Endothelial cell of umbilical vein (primary cell): ENCODE results near the gene BRPF1. TPM values are rescaled to one million over a fixed set of nuclear protein-coding genes. Genes with fewer than 3 reads are reported as not detected.

Experiments
- BruUV-seq: library from RNA; stranded (reverse); fragments of 400-500 nt; replicated peaks from 2 replicates; lab custom pipeline; 2021; lab: Mats Ljungman, UMichigan
- CTCF ChIA-PET: fragments of 300-600, 350-600 bp; sonication (Branson Sonifier 250); formaldehyde crosslinking; loops from one replicate; lab custom pipeline; 2021; ENCODE audit warnings: antibody characterized with exemption, inconsistent platforms; lab: Charles Lee
- POLR2A ChIA-PET: fragments of 300-600, 350-600 bp; sonication (Branson Sonifier 250); formaldehyde crosslinking; loops from one replicate; lab custom pipeline; 2021; ENCODE audit warnings: antibody characterized with exemption, inconsistent platforms; lab: Charles Lee
- DNase-seq: peaks from one replicate; pipeline ENCODE4 v3.0.0-alpha.2; 2011; ENCODE audit warnings: low read depth, low spot score
- FAIRE-seq: peaks from 2 replicates; lab custom pipeline; 2011; peaks lifted over from hg19 to GRCh38; lab: Jason Lieb, UNC
- H2AFZ ChIP-seq: 2 replicates; pipeline ENCODE4 v1.6.0; 2012; ENCODE audit warnings: low read depth, low read length, control low read depth, inconsistent platforms
- H3K27ac ChIP-seq: 2 replicates; pipeline ENCODE4 v1.5.1; 2011; ENCODE audit warnings: low read depth, mild to moderate bottlenecking, control low read depth, low read length, moderate library complexity; ENCODE audit not compliant: insufficient read depth
- H3K27me3 ChIP-seq, 2 experiments: 2 replicates each; pipeline versions ENCODE4 v1.6.0 to v1.6.1; 2011; ENCODE audit warnings: low read length in 2 of 2, mixed read lengths in 1 of 2; ENCODE audit not compliant: control insufficient read depth in 2 of 2, insufficient read depth in 2 of 2
- H3K36me3 ChIP-seq, 2 experiments: 2 replicates in 1 of 2; 3 replicates in 1 of 2; pipeline ENCODE4 v1.5.1; 2011; ENCODE audit warnings: low read length in 2 of 2, mild to moderate bottlenecking in 1 of 2, moderate library complexity in 1 of 2; ENCODE audit not compliant: control insufficient read depth in 2 of 2, insufficient read depth in 2 of 2; ENCODE audit errors: extremely low read depth in 1 of 2
- H3K4me1 ChIP-seq: 3 replicates; pipeline ENCODE4 v1.5.1; 2011; ENCODE audit warnings: mild to moderate bottlenecking, low read length; ENCODE audit not compliant: control insufficient read depth, insufficient read depth; ENCODE audit errors: extremely low read depth
- H3K4me2 ChIP-seq: 2 replicates; pipeline ENCODE4 v1.6.1; 2011; ENCODE audit warnings: low read length, control low read depth, mixed read lengths; ENCODE audit not compliant: insufficient read depth
- H3K4me3 ChIP-seq, 3 experiments: fragments of 200-600 bp in 1 of 3; sonication (generic), shearing (Covaris generic) in 1 of 3; replicated peaks in 1 of 3; 2 replicates each; pipeline ENCODE4 v1.5.1; 2011 to 2016; ENCODE audit warnings: control low read depth in 3 of 3, low read length in 3 of 3, mild to moderate bottlenecking in 2 of 3, inconsistent platforms in 1 of 3, low read depth in 1 of 3, moderate library complexity in 1 of 3; ENCODE audit not compliant: insufficient read depth in 1 of 3
- H3K79me2 ChIP-seq: 2 replicates; pipeline ENCODE4 v1.6.0; 2012; ENCODE audit warnings: low read length, inconsistent platforms; ENCODE audit not compliant: control insufficient read depth, insufficient read depth
- H3K9ac ChIP-seq: replicated peaks from 2 replicates; pipeline ENCODE3; 2011; ENCODE audit warnings: low read length, control low read depth; ENCODE audit not compliant: insufficient read depth; ENCODE audit errors: extremely low read depth
- H3K9me1 ChIP-seq: replicated peaks from 3 replicates; pipeline ENCODE4 v1.6.0; 2011; ENCODE audit warnings: mild to moderate bottlenecking, low read length; ENCODE audit not compliant: control insufficient read depth, insufficient read depth; ENCODE audit errors: extremely low read depth
- H3K9me3 ChIP-seq: replicated peaks from 2 replicates; pipeline ENCODE4 v1.5.1; 2012; ENCODE audit warnings: low read length, inconsistent platforms; ENCODE audit not compliant: control insufficient read depth, insufficient read depth
- H4K20me1 ChIP-seq: replicated peaks from 2 replicates; pipeline ENCODE3; 2011; ENCODE audit warnings: mild to moderate bottlenecking, low read length; ENCODE audit not compliant: control insufficient read depth, insufficient read depth; ENCODE audit errors: extremely low read depth
- CTCF ChIP-seq, 2 donors: IDR thresholded peaks; 1 replicate in 1 of 2; 2 replicates in 1 of 2; pipeline ENCODE4 v1.5.1; 2011; ENCODE audit warnings: low read length in 2 of 2, mild to moderate bottlenecking in 2 of 2, moderate library complexity in 2 of 2, control low read depth in 1 of 2, inconsistent platforms in 1 of 2, low read depth in 1 of 2; ENCODE audit not compliant: insufficient read depth in 1 of 2; ENCODE audit errors: extremely low read depth in 1 of 2
- EZH2 ChIP-seq: IDR thresholded peaks from 2 replicates; pipeline ENCODE4 v1.6.1; 2012; ENCODE audit warnings: borderline replicate concordance, low read depth, mild to moderate bottlenecking, moderate library complexity, low read length, inconsistent platforms; ENCODE audit not compliant: severe bottlenecking
- FOS ChIP-seq: IDR thresholded peaks from 2 replicates; pipeline ENCODE4 v1.6.1; 2011; ENCODE audit warnings: mild to moderate bottlenecking, low read length, moderate library complexity, borderline replicate concordance; ENCODE audit not compliant: insufficient read depth
- GATA2 ChIP-seq: IDR thresholded peaks from 2 replicates; pipeline ENCODE4 v1.7.0; 2011; ENCODE audit warnings: low read depth, mild to moderate bottlenecking, moderate library complexity, mixed read lengths, low read length; ENCODE audit not compliant: insufficient read length, insufficient read depth
- JUN ChIP-seq: IDR thresholded peaks from 2 replicates; pipeline ENCODE4 v1.6.1; 2011; ENCODE audit warnings: borderline replicate concordance, low read depth; ENCODE audit not compliant: insufficient read length, insufficient read depth
- MAX ChIP-seq: IDR thresholded peaks from 2 replicates; pipeline ENCODE4 v1.6.1; 2011; ENCODE audit not compliant: insufficient read depth, insufficient read length
- MYC ChIP-seq: IDR thresholded peaks from one replicate; pipeline ENCODE4 v1.6.1; 2011; ENCODE audit warnings: mild to moderate bottlenecking, low read depth, low read length
- POLR2A ChIP-seq: IDR thresholded peaks from 2 replicates; pipeline ENCODE4 v1.6.1; 2012; ENCODE audit warnings: low read depth, mild to moderate bottlenecking, control low read depth, low read length
- POLR2AphosphoS5 ChIP-seq: IDR thresholded peaks from 2 replicates; pipeline ENCODE4 v1.6.1; 2012; ENCODE audit warnings: low read depth, mild to moderate bottlenecking, control low read depth, low read length, moderate library complexity; ENCODE audit not compliant: insufficient read depth
- dilution Hi-C: fragments of 300-500 bp; cut with MboI; formaldehyde crosslinking; loops from one replicate; pipeline ENCODE4 v1.15.0; 2019; ENCODE audit warnings: low sequenced_read_pairs; ENCODE audit not compliant: extremely low pct_ligation_motif_present
- intact Hi-C: fragments of 100-400 bp; cut with micrococcal nuclease; formaldehyde crosslinking; loops from one replicate; pipeline ENCODE4 v1.10.0; 2022
- polyA plus RNA-seq, 4 experiments: library from polyadenylated mRNA; depleted of rRNA in 3 of 4; stranded (reverse) in 3 of 4; unstranded in 1 of 4; fragments of >200 nt; gene quantifications; 2 replicates each; pipeline versions ENCODE4 v1.2.1 to v1.2.3, GENCODE V29; 2011 to 2012; ENCODE audit warnings: missing spikeins in 1 of 4
- total RNA-seq: library from RNA; stranded (reverse); gene quantifications from 2 replicates; pipeline ENCODE4 v1.2.3, GENCODE V29; 2021

BRPF1 gene
- total and polyA plus RNA-seq, 2 donors (not counting 3 experiments of a cell fraction or from before 2014, with no cell fraction given) = 12.5 to 26.2 TPM

- intact Hi-C loops = loop anchor here (1.0 kb wide), 1 partner anchor 15 kb away; the partner anchor contains the start of gene CAMK1
- peak; percentile 31 for DNase-seq
- H3K4me2 ChIP-seq = peak overlapping the region; percentile 69
Observed at GRCh38 chr3:9754678-9755077, 23.1 kb downstream of the BRPF1 start.

More at GRCh38 chr3:9754678-9755077, 23.1 kb downstream of the BRPF1 start:
- Histone ChIP-seq H2AFZ (peak overlapping the region; percentile 70), H3K9ac (no peak overlapping the region), H3K4me1 (peaks cover 24% of the 10 kb centered on the region), H3K36me3 (peaks cover 0 to 19% of the 10 kb centered on the region in 2 experiments), H3K9me1 (no peaks in the 10 kb centered on the region), H3K9me3 (no peaks in the 10 kb centered on the region), H3K27ac (no peak overlapping the region), H3K4me3 (no peak overlapping the region), H3K27me3 (no peaks in the 10 kb centered on the region), H4K20me1 (no peaks in the 10 kb centered on the region), H3K79me2 (peaks cover 12% of the 10 kb centered on the region)
- TF ChIP-seq MAX = no peak
- no peak for TF ChIP-seq CTCF (IDR thresholded peaks at IDR 0.05; ENCODE audit: extremely low read depth in 1 of 2, insufficient read depth in 1 of 2, low read depth in 1 of 2, low read length in 2 of 2)
- TF ChIP-seq POLR2A = no peak
- TF ChIP-seq JUN = no peak
- TF ChIP-seq GATA2 = no peak
- TF ChIP-seq MYC = no peak
- TF ChIP-seq EZH2 = no peak
- TF ChIP-seq POLR2AphosphoS5 = peak; percentile 19
- peak; percentile 30 for TF ChIP-seq FOS
- CTCF ChIA-PET = interaction anchor here (1.1 to 2.0 kb wide), 4 partner anchors 14 to 72 kb away, joined by 3 to 5 read pairs (median 4); no protein-coding TSS in a partner anchor
- POLR2A ChIA-PET = no interaction called here
- dilution Hi-C loops = no loop called here
- BruUV-seq = no TSS peak
- FAIRE-seq = peak; percentile 69
